IMR-90 (cell line): ENCODE results near the gene GLIS1. TPM values are rescaled to one million over a fixed set of nuclear protein-coding genes. Genes with fewer than 3 reads are reported as not detected.

Experiments used
- ATAC-seq: fragments of 200-7000 bp; cut with Tn5 transposase; 2 replicates; pipeline ENCODE4 v1.9.1; 2020; ENCODE audit warnings: low read depth, mild to moderate bottlenecking, moderate library complexity
- BruUV-seq: library from RNA; stranded (reverse); fragments of 400-500 nt; replicated peaks from 2 replicates; lab custom pipeline; 2021; lab: Mats Ljungman, UMichigan
- CTCF ChIA-PET: fragments of 300-600 bp; formaldehyde crosslinking; extraction: SDS; loops from one replicate; lab custom pipeline; 2021; ENCODE audit warnings: antibody characterized with exemption; lab: Yijun Ruan, JAX
- POLR2A ChIA-PET: fragments of 300-600 bp; sonication (Branson Sonifier 250); formaldehyde crosslinking; loops from one replicate; lab custom pipeline; 2022; ENCODE audit warnings: antibody characterized with exemption; ENCODE audit not compliant: unreplicated experiment; lab: Charles Lee
- DNase-seq: peaks from one replicate; pipeline ENCODE4 v3.0.0; 2013
- H2AFZ ChIP-seq: replicated peaks from 2 replicates; pipeline ENCODE3; 2013; ENCODE audit warnings: low read length, mild to moderate bottlenecking; ENCODE audit not compliant: poor library complexity
- H2AK5ac ChIP-seq: 2 replicates; pipeline ENCODE4 v1.6.1; 2013; ENCODE audit warnings: low read depth, low read length, inconsistent platforms
- H2AK9ac ChIP-seq: replicated peaks from 2 replicates; pipeline ENCODE3; 2013; ENCODE audit warnings: mild to moderate bottlenecking, low read depth, low read length, moderate library complexity; ENCODE audit not compliant: poor library complexity
- H2BK120ac ChIP-seq: 2 replicates; pipeline ENCODE4 v1.6.1; 2013; ENCODE audit warnings: low read depth, low read length, inconsistent platforms
- H2BK15ac ChIP-seq: 3 replicates; pipeline ENCODE4 v1.6.1; 2013; ENCODE audit warnings: low read depth, low read length, inconsistent platforms
- H2BK20ac ChIP-seq: 2 replicates; pipeline ENCODE4 v1.6.1; 2013; ENCODE audit warnings: low read depth, mild to moderate bottlenecking, inconsistent platforms, low read length, moderate library complexity
- H2BK5ac ChIP-seq: 2 replicates; pipeline ENCODE4 v1.6.1; 2013; ENCODE audit warnings: mild to moderate bottlenecking, low read depth, low read length, inconsistent platforms; ENCODE audit not compliant: poor library complexity, severe bottlenecking
- H3K14ac ChIP-seq: replicated peaks from 2 replicates; pipeline ENCODE4 v1.6.1; 2013; ENCODE audit warnings: low read depth, low read length, inconsistent platforms
- H3K18ac ChIP-seq: 2 replicates; pipeline ENCODE4 v1.6.1; 2013; ENCODE audit warnings: low read depth, low read length, control low read depth
- H3K23ac ChIP-seq: 2 replicates; pipeline ENCODE4 v1.6.1; 2013; ENCODE audit warnings: low read depth, low read length, inconsistent platforms
- H3K27ac ChIP-seq: 2 replicates; pipeline ENCODE4 v1.5.1; 2013; ENCODE audit warnings: mild to moderate bottlenecking, control low read depth, low read length; ENCODE audit not compliant: insufficient read depth
- H3K27me3 ChIP-seq: 2 replicates; pipeline ENCODE4 v1.6.1; 2013; ENCODE audit warnings: low read length; ENCODE audit not compliant: control insufficient read depth, insufficient read depth
- H3K36me3 ChIP-seq: 2 replicates; pipeline ENCODE4 v1.6.1; 2013; ENCODE audit warnings: low read length, mixed read lengths; ENCODE audit not compliant: control insufficient read depth, insufficient read depth
- H3K4ac ChIP-seq: 2 replicates; pipeline ENCODE4 v1.6.1; 2013; ENCODE audit warnings: low read depth, low read length, inconsistent platforms
- H3K4me1 ChIP-seq: 2 replicates; pipeline ENCODE4 v1.6.1; 2013; ENCODE audit warnings: low read length, mixed read lengths; ENCODE audit not compliant: control insufficient read depth, insufficient read depth
- H3K4me2 ChIP-seq: 2 replicates; pipeline ENCODE4 v1.6.1; 2013; ENCODE audit warnings: low read depth, mild to moderate bottlenecking, control low read depth, low read length, moderate library complexity
- H3K4me3 ChIP-seq: 2 replicates; pipeline ENCODE4 v1.5.1; 2013; ENCODE audit warnings: low read depth, mild to moderate bottlenecking, control low read depth, low read length, moderate library complexity; ENCODE audit not compliant: insufficient read depth
- H3K56ac ChIP-seq: 2 replicates; pipeline ENCODE4 v1.6.1; 2013; ENCODE audit warnings: low read length, inconsistent platforms; ENCODE audit not compliant: insufficient read depth; ENCODE audit errors: extremely low read depth
- H3K79me1 ChIP-seq, 2 experiments: 2 replicates each; pipeline ENCODE4 v1.6.1; 2013; ENCODE audit warnings: low read length in 2 of 2, inconsistent platforms in 1 of 2, low read depth in 1 of 2
- H3K9ac ChIP-seq: 2 replicates; pipeline ENCODE4 v1.6.1; 2013; ENCODE audit warnings: low read depth, low read length, control low read depth
- H3K9me1 ChIP-seq: 2 replicates; pipeline ENCODE4 v1.6.1; 2013; ENCODE audit warnings: low read length, inconsistent platforms; ENCODE audit not compliant: insufficient read depth
- H3K9me3 ChIP-seq: 2 replicates; pipeline ENCODE4 v1.6.1; 2013; ENCODE audit warnings: low read length; ENCODE audit not compliant: control insufficient read depth, insufficient read depth
- H4K20me1 ChIP-seq: 2 replicates; pipeline ENCODE4 v1.6.1; 2013; ENCODE audit warnings: low read length, inconsistent platforms; ENCODE audit not compliant: insufficient read depth
- H4K5ac ChIP-seq: 2 replicates; pipeline ENCODE4 v1.6.1; 2013; ENCODE audit warnings: mild to moderate bottlenecking, low read depth, low read length, control low read depth
- H4K8ac ChIP-seq, 2 experiments: 2 replicates each; pipeline ENCODE4 v1.6.1; 2013; ENCODE audit warnings: low read depth in 2 of 2, low read length in 2 of 2, control low read depth in 1 of 2, inconsistent platforms in 1 of 2
- H4K91ac ChIP-seq: 2 replicates; pipeline ENCODE4 v1.6.1; 2013; ENCODE audit warnings: low read depth, low read length, inconsistent platforms; ENCODE audit not compliant: insufficient read depth
- BHLHE40 ChIP-seq: fragments of 150-350 bp; IDR thresholded peaks from 2 replicates; pipeline ENCODE4 v1.6.1; 2016; ENCODE audit warnings: mild to moderate bottlenecking, low read depth, low read length
- CTCF ChIP-seq: conservative IDR thresholded peaks from 2 replicates; pipeline ENCODE4 v1.5.1; 2012; ENCODE audit warnings: mild to moderate bottlenecking, low read depth, low read length, improper control_type of control experiment
- FOS ChIP-seq: fragments of 150-350 bp; IDR thresholded peaks from 2 replicates; pipeline ENCODE4 v1.6.1; 2016; ENCODE audit warnings: low read depth, low read length
- RAD21 ChIP-seq: IDR thresholded peaks from 2 replicates; pipeline ENCODE4 v1.6.1; 2012; ENCODE audit warnings: low read length, improper control_type of control experiment
- RFX5 ChIP-seq: IDR thresholded peaks from 2 replicates; pipeline ENCODE4 v1.8.0; 2012; ENCODE audit warnings: low read depth, mild to moderate bottlenecking, low read length, moderate library complexity
- USF2 ChIP-seq: fragments of 150-350 bp; IDR thresholded peaks from 2 replicates; pipeline ENCODE4 v1.6.1; 2017; ENCODE audit warnings: mild to moderate bottlenecking, antibody characterized with exemption, low read length, low read depth
- WGBS, 2 experiments: methylation state at CpG; one replicate each; pipeline versions ENCODE4 v1.1.5 to v1.1.7; 2013; ENCODE audit warnings: missing lambda C conversion rate in 2 of 2; ENCODE audit not compliant: insufficient read length in 1 of 2; ENCODE audit errors: extremely low coverage in 2 of 2; 5-methylcytosine and 5-hydroxymethylcytosine counted together
- dilution Hi-C: fragments of 300-500 bp; cut with HindIII; formaldehyde crosslinking; loops from one replicate; pipeline ENCODE4 v1.14.3; 2018; ENCODE audit warnings: low sequenced_read_pairs; ENCODE audit not compliant: unreplicated experiment
- in situ Hi-C: fragments of 300-500 bp; cut with MboI; formaldehyde crosslinking; loops from 3 replicates; pipeline ENCODE4 v1.14.3; 2019; ENCODE audit warnings: low sequenced_read_pairs, inconsistent platforms, mixed read lengths
- intact Hi-C: fragments of 100-400 bp; cut with micrococcal nuclease; formaldehyde crosslinking; loops from 2 replicates; pipeline ENCODE4 v1.10.0; 2022
- polyA plus RNA-seq, 3 experiments: library from polyadenylated mRNA; depleted of rRNA; stranded (reverse); fragments of >200 nt; gene quantifications; 2 replicates each; pipeline ENCODE4 v1.2.3, GENCODE V29; 2012; ENCODE audit warnings: low replicate concordance in 1 of 3
- total RNA-seq: library from RNA; depleted of rRNA; stranded (reverse); fragments of >200 nt; gene quantifications from 2 replicates; pipeline ENCODE4 v1.2.3, GENCODE V29; 2012
- TF ChIP-seq, protein P1 (sequence below): fragments of 150-350 bp; IDR thresholded peaks from 2 replicates; pipeline ENCODE4 v1.6.1; 2016; ENCODE audit warnings: low read depth, mild to moderate bottlenecking, low read length, moderate library complexity, borderline replicate concordance

Gene GLIS1
- total and polyA plus RNA-seq, 2 of the 4 experiments (the other 2 are of a cell fraction) = 0.18 to 2.3 TPM

- peak overlapping the region; percentile 18 for H2AFZ ChIP-seq
- WGBS, 2 experiments = 74% methylated on average over 9 of the region's 10 CpGs; no CpG with 5 or more reads in 1 of the 2 experiments
- in situ Hi-C loops (no loop called here), intact Hi-C loops (no loop called here), dilution Hi-C loops (no loop called here)
- ChIA-PET POLR2A (no interaction called here), CTCF (no interaction called here)
- no peak overlapping the region for H3K18ac ChIP-seq
- H3K14ac ChIP-seq = no peak overlapping the region
- no peaks in the 10 kb centered on the region for H3K36me3 ChIP-seq
- no peak overlapping the region for H3K27ac ChIP-seq
- ATAC-seq (peak; percentile 44; the same call in 1 of the 2 replicates), DNase-seq (peak; percentile 13)
- H4K20me1 ChIP-seq = peaks cover 15% of the 10 kb centered on the region
- no peaks in the 10 kb centered on the region for H3K9me3 ChIP-seq
- H4K91ac ChIP-seq = no peak overlapping the region
- H3K27me3 ChIP-seq = no peaks in the 10 kb centered on the region
- TF ChIP-seq, protein P1, sequence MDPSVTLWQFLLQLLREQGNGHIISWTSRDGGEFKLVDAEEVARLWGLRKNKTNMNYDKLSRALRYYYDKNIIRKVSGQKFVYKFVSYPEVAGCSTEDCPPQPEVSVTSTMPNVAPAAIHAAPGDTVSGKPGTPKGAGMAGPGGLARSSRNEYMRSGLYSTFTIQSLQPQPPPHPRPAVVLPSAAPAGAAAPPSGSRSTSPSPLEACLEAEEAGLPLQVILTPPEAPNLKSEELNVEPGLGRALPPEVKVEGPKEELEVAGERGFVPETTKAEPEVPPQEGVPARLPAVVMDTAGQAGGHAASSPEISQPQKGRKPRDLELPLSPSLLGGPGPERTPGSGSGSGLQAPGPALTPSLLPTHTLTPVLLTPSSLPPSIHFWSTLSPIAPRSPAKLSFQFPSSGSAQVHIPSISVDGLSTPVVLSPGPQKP = no peak
- TF ChIP-seq BHLHE40 (no peak), USF2 (no peak), CTCF (no peak), RAD21 (no peak), FOS (no peak), RFX5 (no peak)
- no peak overlapping the region for H2BK5ac ChIP-seq
- H3K4me2 ChIP-seq = no peak overlapping the region
- H3K4me3 ChIP-seq = no peak overlapping the region
- no peak overlapping the region for H2BK120ac ChIP-seq
- H3K56ac ChIP-seq = no peak overlapping the region
- H4K5ac ChIP-seq = no peak overlapping the region
- peaks cover 0 to 13% of the 10 kb centered on the region in 2 experiments; a peak in 2 of 4 replicates for H3K79me1 ChIP-seq
- no TSS peak for BruUV-seq
- H2AK5ac ChIP-seq = no peak overlapping the region
- H2AK9ac ChIP-seq = peak overlapping the region; percentile 2
- H3K4me1 ChIP-seq = no peaks in the 10 kb centered on the region; the same call in 1 of the 2 replicates
- no peak overlapping the region for H2BK15ac ChIP-seq
- H3K9me1 ChIP-seq = peaks cover 13% of the 10 kb centered on the region
- no peak overlapping the region for H4K8ac ChIP-seq
- H3K23ac ChIP-seq = no peak overlapping the region
- no peak overlapping the region for H3K9ac ChIP-seq
- no peak overlapping the region for H3K4ac ChIP-seq
- H2BK20ac ChIP-seq = no peak overlapping the region
These were observed 113.0 kb downstream of the GLIS1 start for GRCh38 chr1:53625766-53626520.
